CD4-positive, alpha-beta T cell (primary cell): Measurements from ENCODE around the gene MAN2A2. TPM values are rescaled to one million over a fixed set of nuclear protein-coding genes. Genes with fewer than 3 reads are reported as not detected.
A peak's percentile ranks its signal among the peaks of the same experiment; 100 is the strongest.

Source experiments
- ATAC-seq: fragments of 200-7000 bp; cut with Tn5 transposase; one replicate; pipeline ENCODE4 v1.10.0; 2022; ENCODE audit warnings: mild to moderate bottlenecking; ENCODE audit not compliant: poor library complexity
- CTCF ChIA-PET: fragments of 350-600 bp; sonication (Branson Sonifier 250); formaldehyde crosslinking; loops from one replicate; lab custom pipeline; 2021; ENCODE audit warnings: antibody characterized with exemption, inconsistent platforms; lab: Charles Lee
- POLR2A ChIA-PET: fragments of 350-600 bp; sonication (Branson Sonifier 250); formaldehyde crosslinking; loops from one replicate; lab custom pipeline; 2021; ENCODE audit warnings: antibody characterized with exemption, inconsistent platforms; lab: Charles Lee
- DNase-seq, 14 experiments: peaks; one replicate each; pipeline ENCODE4 v3.0.0-alpha.2; 2013 to 2020; ENCODE audit warnings: mixed read lengths in 2 of 14
- H3K27ac ChIP-seq, 2 donors: one replicate each; pipeline versions ENCODE4 v1.5.1 to v1.7.0; 2013; ENCODE audit warnings: low read length in 2 of 2, low read depth in 1 of 2, mild to moderate bottlenecking in 1 of 2
- H3K27me3 ChIP-seq, 2 experiments: 1 replicate in 1 of 2; 2 replicates in 1 of 2; pipeline versions ENCODE4 v1.6.1 to v1.7.0; 2013; ENCODE audit warnings: low read length in 2 of 2, control low read depth in 1 of 2, mild to moderate bottlenecking in 1 of 2, moderate library complexity in 1 of 2; ENCODE audit not compliant: insufficient read depth in 2 of 2, control insufficient read depth in 1 of 2
- H3K36me3 ChIP-seq: one replicate; pipeline ENCODE4 v1.6.1; 2013; ENCODE audit warnings: low read length, control low read depth; ENCODE audit not compliant: insufficient read depth
- H3K4me1 ChIP-seq: one replicate; pipeline ENCODE4 v1.6.1; 2013; ENCODE audit warnings: low read length, control low read depth; ENCODE audit not compliant: insufficient read depth
- H3K4me3 ChIP-seq: one replicate; pipeline ENCODE4 v1.5.1; 2013; ENCODE audit warnings: mild to moderate bottlenecking, low read length, moderate library complexity
- H3K9me3 ChIP-seq, 2 experiments: 1 replicate in 1 of 2; 2 replicates in 1 of 2; pipeline versions ENCODE4 v1.6.1 to v1.7.0; 2013; ENCODE audit warnings: low read length in 2 of 2, mild to moderate bottlenecking in 2 of 2, control low read depth in 1 of 2, moderate library complexity in 1 of 2; ENCODE audit not compliant: control insufficient read depth in 1 of 2, insufficient read depth in 1 of 2
- H3K27ac Mint-ChIP-seq: one replicate; pipeline ENCODE4 v1.8.0; 2020; ENCODE audit warnings: mixed read lengths
- H3K27me3 Mint-ChIP-seq: one replicate; pipeline ENCODE4 v1.8.0; 2021; ENCODE audit warnings: mixed read lengths
- H3K36me3 Mint-ChIP-seq: one replicate; pipeline ENCODE4 v1.8.0; 2021; ENCODE audit warnings: low read depth, mixed read lengths
- H3K4me1 Mint-ChIP-seq: one replicate; pipeline ENCODE4 v1.8.0; 2021; ENCODE audit warnings: low read depth, mixed read lengths
- H3K4me3 Mint-ChIP-seq: one replicate; pipeline ENCODE4 v1.8.0; 2020; ENCODE audit warnings: mild to moderate bottlenecking, mixed read lengths
- H3K9me3 Mint-ChIP-seq: one replicate; pipeline ENCODE4 v1.8.0; 2020; ENCODE audit warnings: mixed read lengths
- intact Hi-C, 2 experiments: fragments of 100-400 bp; cut with DNase I in 1 of 2; cut with micrococcal nuclease in 1 of 2; formaldehyde crosslinking; loops; one replicate each; pipeline versions ENCODE4 v1.15.1 to v1.9.0; 2023 to 2025; cut with DNase I, micrococcal nuclease
- total RNA-seq, 174 experiments: library from RNA in 2 of 174; stranded (reverse) in 2 of 174; gene quantifications; one replicate each; pipeline ENCODE4 v1.2.3 and lab custom pipeline; 2021 to 2026
- TF ChIP-seq, protein P1 (sequence below): fragments of 200-600 bp; IDR thresholded peaks from one replicate; pipeline ENCODE4 v1.8.0; 2022; ENCODE audit warnings: antibody characterized with exemption, mild to moderate bottlenecking

MAN2A2 gene
- total RNA-seq, 2 experiments from 2014 or later, result 125 to 128 TPM

GRCh38 chr15:90939756-90940155 is 36.7 kb downstream of the MAN2A2 start:
- CTCF ChIA-PET, result interaction anchor here (1.1 kb wide), 1 partner anchor 14 kb away, joined by 3 read pairs; no protein-coding TSS in a partner anchor
- Mint-ChIP-seq H3K4me1 (peaks cover 13% of the 10 kb centered on the region), H3K27ac (no peak overlapping the region), H3K27me3 (no peaks in the 10 kb centered on the region), H3K36me3 (peaks cover 71% of the 10 kb centered on the region), H3K9me3 (no peaks in the 10 kb centered on the region), H3K4me3 (peak overlapping the region; percentile 25)
- no peak for DNase-seq
- ATAC-seq, result no peak
- intact Hi-C loops, result loop anchor here (5.0 to 10.0 kb wide), 3 partner anchors 55 to 1045 kb away; partner anchors contain the start of genes AP3S2 (in 2 of the 2) and PRC1 (in 1 of the 2)
- H3K36me3 ChIP-seq, result peaks cover 69% of the 10 kb centered on the region
- H3K27ac ChIP-seq, result no peak overlapping the region
- H3K27me3 ChIP-seq, result no peaks in the 10 kb centered on the region
- H3K4me1 ChIP-seq, result peaks cover 22% of the 10 kb centered on the region
- H3K4me3 ChIP-seq, result no peak overlapping the region
- POLR2A ChIA-PET, result interaction anchor here (0.9 kb wide), 1 partner anchor 15 kb away, joined by 3 read pairs; the partner anchor contains the start of gene RCCD1
- TF ChIP-seq, protein P1, sequence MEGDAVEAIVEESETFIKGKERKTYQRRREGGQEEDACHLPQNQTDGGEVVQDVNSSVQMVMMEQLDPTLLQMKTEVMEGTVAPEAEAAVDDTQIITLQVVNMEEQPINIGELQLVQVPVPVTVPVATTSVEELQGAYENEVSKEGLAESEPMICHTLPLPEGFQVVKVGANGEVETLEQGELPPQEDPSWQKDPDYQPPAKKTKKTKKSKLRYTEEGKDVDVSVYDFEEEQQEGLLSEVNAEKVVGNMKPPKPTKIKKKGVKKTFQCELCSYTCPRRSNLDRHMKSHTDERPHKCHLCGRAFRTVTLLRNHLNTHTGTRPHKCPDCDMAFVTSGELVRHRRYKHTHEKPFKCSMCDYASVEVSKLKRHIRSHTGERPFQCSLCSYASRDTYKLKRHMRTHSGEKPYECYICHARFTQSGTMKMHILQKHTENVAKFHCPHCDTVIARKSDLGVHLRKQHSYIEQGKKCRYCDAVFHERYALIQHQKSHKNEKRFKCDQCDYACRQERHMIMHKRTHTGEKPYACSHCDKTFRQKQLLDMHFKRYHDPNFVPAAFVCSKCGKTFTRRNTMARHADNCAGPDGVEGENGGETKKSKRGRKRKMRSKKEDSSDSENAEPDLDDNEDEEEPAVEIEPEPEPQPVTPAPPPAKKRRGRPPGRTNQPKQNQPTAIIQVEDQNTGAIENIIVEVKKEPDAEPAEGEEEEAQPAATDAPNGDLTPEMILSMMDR, result no peak
- H3K9me3 ChIP-seq, result no peaks in the 10 kb centered on the region

GRCh38 chr15:90941038-90941437 is 37.9 kb downstream of the MAN2A2 start:
- H3K4me1 Mint-ChIP-seq, result peaks cover 10% of the 10 kb centered on the region
- no peak overlapping the region for H3K4me3 Mint-ChIP-seq
- no peaks in the 10 kb centered on the region for H3K27me3 Mint-ChIP-seq
- ChIA-PET CTCF (interaction anchor here (3.6 kb wide), 1 partner anchor 9 kb away, joined by 13 read pairs; the partner anchor contains the start of gene HDDC3), POLR2A (interaction anchor here (0.9 kb wide), 1 partner anchor 18 kb away, joined by 3 read pairs; no protein-coding TSS in a partner anchor)
- no peak overlapping the region for H3K27ac Mint-ChIP-seq
- H3K4me3 ChIP-seq, result no peak overlapping the region
- H3K27ac ChIP-seq, result no peak overlapping the region
- no peak for DNase-seq
- peaks cover 11% of the 10 kb centered on the region for H3K4me1 ChIP-seq
- peaks cover 78% of the 10 kb centered on the region for H3K36me3 Mint-ChIP-seq
- H3K9me3 ChIP-seq, result no peaks in the 10 kb centered on the region
- H3K27me3 ChIP-seq, result no peaks in the 10 kb centered on the region
- no peak for ATAC-seq
- no peaks in the 10 kb centered on the region for H3K9me3 Mint-ChIP-seq
- peaks cover 79% of the 10 kb centered on the region for H3K36me3 ChIP-seq
- TF ChIP-seq, protein P1, result no peak
- intact Hi-C loops, result no loop called here

DNA sequence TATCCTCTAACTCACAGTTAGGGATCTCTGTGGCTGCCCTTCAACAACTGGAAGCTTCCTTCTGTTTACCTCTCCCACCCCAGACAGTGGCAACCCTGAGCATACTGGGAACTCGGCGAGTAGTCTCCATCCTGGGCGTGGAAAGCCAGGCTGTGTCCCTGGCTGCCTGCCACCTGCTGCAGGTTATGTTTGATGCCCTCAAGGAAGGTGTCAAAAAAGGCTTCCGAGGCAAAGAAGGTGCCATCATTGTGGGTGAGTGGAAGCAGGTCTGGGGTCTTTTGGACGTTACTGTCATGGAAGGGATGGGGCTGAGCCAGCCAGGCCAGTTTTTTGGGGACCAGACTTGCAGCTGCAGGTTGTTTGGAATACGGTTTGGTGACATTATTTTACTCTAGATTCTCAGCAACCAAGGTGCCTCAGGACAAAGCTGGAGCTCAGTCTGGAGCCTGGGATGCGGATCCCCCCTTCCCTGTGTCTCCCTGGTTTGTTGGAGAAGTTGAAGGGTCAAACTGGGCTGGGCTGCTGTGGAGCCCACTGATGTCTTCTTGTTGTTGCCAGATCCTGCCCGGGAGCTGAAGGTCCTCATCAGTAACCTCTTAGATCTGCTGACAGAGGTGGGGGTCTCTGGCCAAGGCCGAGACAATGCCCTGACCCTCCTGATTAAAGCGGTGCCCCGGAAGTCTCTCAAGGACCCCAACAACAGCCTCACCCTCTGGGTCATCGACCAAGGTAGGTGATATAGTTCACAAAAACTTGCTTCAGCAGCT is 39.4 kb downstream of the MAN2A2 start:
- ChIA-PET POLR2A (interaction anchor here (0.9 kb wide), 1 partner anchor 10 kb away, joined by 4 read pairs; the partner anchor contains the start of gene HDDC3), CTCF (interaction anchor here (3.6 kb wide), 1 partner anchor 10 kb away, joined by 13 read pairs; the partner anchor contains the start of gene HDDC3)
- no peak overlapping the region for H3K4me3 ChIP-seq
- Mint-ChIP-seq H3K27ac (no peak overlapping the region), H3K4me1 (no peaks in the 10 kb centered on the region), H3K4me3 (no peak overlapping the region), H3K36me3 (peaks cover 84% of the 10 kb centered on the region), H3K9me3 (no peaks in the 10 kb centered on the region), H3K27me3 (no peaks in the 10 kb centered on the region)
- intact Hi-C loops, result no loop called here
- peaks cover 81% of the 10 kb centered on the region for H3K36me3 ChIP-seq
- H3K4me1 ChIP-seq, result no peaks in the 10 kb centered on the region
- no peaks in the 10 kb centered on the region for H3K9me3 ChIP-seq
- TF ChIP-seq, protein P1, result no peak
- H3K27ac ChIP-seq, result no peak overlapping the region
- H3K27me3 ChIP-seq, result no peaks in the 10 kb centered on the region
- DNase-seq (no peak), ATAC-seq (no peak)
